Suppressor macrophage treated with lipopolysaccharide for 4 hours (primary cell): ENCODE results near the gene MTSS2.
"Not testable (repeated sequence)": the region's sequence is repeated elsewhere in the genome, so short reads cannot be mapped to it uniquely, and the experiment has no call there.

Experiments
- DNase-seq: peaks from one replicate; pipeline ENCODE4 v3.0.0-alpha.2; 2020

The MTSS2 gene

DNA sequence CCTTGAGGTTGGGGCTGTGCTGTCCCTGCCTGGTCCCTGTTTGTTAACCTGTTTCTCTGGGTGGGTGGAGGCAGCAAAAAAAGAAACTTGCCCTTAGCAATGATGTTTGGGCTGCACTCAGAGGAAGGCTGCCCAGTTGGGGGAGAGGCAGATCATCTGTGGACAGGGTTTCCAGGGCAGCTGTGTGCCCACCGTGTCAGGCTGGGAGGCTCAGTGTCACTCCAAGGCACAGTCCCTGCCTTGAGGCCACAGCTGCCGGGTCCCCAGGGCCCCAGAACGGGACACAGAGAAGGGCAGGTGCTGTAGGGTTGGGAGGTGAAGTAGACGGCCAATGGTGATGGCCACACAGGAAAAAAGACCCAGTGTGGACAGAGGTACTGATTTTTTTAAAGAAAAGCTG is 35.6 kb downstream of the MTSS2 start:
- no peak for DNase-seq

DNA sequence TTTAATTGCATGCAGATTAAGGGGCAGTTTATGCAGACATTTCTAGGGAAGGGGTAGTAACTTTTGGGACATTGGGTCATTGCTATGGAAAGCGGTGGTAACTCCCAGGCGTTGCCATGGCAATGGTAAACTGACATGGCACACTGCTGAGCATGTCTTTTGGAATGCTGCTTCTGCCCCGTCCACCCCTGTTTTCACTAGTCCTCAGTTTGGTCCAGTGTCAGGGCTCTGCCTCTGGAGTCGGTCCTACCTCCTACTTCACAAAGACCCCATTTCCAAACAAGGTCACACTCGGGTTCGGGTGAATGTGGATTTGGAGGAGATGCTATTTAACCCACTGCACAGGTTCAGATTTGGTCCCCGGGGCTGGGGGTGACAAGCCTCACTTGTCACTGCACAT is 36.6 kb downstream of the MTSS2 start:
- no peak for DNase-seq

DNA sequence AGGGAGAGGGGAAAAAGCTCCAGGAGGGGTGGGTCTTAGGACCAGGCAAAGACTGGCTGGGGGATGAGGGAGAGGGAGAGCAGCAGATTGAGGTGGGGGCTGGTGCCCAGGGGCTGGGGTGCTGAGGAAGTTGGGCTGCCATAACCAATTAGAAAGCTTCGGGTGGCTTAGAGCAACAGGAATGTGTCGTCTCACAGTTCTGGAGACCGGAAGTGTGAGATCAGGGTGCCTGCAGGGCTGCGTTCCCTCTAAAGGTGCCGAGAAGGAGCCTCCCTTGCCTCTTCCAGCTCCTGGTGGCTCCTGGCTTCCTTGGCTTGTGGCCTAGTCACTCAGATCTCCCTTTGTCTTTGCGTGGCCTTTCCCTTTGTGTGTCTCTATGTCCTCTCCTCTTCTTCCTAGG is 37.2 kb downstream of the MTSS2 start:
- DNase-seq: no peak

DNA sequence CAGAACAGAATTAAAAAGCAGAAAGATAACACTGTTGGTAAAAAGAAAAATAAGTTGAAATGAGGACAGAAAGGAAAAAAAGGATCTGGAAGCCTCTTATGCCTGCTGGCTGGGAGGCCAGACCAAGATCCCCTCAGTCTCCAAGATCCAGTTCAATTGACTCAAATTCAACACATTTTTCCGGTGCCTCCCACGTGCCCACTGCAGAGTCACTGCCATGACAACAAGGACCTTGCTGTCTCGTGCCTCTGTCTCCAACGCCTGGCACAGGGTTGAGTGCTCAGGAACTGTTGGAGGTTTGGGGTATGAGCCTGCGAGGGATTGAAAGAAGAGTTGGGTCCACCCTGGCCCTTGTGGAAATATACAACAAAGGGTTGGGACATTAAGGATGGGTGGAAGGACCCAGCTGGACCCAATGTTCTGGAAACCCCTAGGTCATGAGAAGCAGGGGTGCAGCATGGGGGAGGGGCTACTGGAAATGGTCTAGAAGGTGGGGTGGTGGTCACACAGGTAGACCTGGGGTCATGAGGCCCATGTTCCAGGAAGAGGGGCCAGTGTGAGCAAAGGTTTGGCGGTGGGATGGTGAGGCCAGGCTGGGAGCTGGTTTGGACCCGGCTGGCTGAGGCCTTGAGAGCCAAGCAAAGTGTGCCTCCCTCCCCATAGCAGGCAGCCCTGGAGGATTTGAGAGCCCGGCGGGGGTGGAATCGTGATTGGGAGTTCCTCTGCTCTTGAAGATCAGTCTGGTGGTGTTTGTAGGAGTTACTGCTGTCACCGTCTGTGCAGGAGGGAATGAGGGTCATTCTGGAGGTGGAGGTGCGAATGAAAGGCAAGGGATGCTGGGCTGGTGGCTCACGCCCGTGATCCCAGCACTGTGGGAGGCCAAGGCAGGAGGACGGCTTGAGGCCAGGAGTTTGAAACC is 38.2 kb downstream of the MTSS2 start:
- DNase-seq: no peak

DNA sequence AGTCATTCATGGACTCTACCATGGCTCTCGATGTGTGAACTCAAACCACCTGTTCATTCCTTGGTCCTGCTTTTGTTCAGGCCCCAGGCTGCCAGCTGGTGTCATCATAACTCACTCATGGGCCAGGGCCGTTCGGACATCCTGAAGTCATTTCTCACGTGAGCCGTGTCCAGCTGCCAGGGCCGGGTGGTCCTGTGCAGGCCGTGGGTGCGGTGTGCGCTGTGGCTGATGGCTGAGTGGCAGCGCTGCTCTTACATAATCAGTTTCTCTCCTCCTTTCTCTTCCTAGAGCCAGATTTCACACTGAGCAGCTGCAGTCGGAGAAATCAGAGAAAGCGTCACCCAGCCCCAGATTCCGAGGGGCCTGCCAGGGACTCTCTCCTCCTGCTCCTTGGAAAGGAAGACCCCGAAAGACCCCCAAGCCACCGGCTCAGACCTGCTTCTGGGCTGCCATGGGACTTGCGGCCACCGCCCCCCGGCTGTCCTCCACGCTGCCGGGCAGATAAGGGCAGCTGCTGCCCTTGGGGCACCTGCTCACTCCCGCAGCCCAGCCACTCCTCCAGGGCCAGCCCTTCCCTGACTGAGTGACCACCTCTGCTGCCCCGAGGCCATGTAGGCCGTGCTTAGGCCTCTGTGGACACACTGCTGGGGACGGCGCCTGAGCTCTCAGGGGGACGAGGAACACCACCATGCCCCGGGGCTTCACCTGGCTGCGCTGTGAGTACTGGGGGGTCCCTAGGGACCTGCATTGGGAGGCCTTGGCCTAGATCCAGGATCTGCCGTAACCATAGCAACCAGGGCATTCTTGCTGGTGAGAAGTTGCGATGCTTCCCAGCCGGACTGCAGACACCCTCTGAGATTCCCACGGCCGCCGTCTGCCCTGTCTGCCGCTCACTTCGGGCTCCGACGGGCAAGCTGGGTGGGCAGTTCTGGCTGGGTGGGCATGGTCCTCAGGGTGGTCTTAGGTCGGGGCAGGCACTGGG is 39.3 kb downstream of the MTSS2 start, which contains the start of gene IL34:
Gene IL34 (plus strand): TSS at position 300 of the 982 bp plus-strand sequence. CDS start 389 bp downstream, at position 689.
- DNase-seq: no peak

DNA sequence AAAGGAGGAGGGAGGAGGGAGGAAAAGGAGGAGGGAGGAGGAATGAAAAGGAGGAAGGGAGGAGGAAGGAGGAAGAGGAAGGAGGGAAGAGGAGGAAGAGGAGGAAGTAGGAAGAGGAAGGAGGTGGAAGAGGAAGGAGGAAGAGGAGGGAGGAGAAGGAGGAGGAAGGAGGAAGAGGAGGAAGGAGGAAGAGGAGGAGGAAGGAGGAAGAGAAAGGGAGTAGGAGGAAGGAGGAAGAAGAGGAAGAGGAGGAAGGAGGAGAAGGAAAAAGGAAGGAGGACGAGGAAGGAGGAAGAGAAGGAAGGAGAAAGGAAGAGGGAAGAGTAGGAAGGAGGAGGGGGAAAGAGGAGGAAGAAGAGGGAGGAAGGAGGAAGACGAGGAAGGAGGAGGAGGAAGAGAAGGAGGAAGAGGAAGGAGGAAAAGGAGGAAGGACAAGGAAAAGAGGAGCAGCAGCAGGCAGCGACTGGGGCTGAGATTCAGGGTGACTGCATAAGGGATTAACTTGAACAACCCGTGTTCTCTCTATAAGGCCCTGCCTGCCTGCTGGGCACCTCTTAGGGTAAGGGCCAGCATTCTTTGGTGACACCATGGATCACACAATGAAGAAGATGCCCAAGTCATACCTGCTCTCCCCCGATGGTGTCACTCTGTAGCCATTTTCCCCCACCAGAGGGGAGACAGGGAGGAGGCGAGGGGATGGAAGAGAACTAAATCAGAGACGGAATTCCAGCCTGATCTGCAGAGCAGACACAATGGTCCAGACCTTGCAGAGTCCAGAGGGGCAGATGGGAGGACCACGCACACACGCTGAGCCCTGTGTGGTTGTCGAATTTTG is 40.9 kb downstream of the MTSS2 start:
- no peak for DNase-seq

DNA sequence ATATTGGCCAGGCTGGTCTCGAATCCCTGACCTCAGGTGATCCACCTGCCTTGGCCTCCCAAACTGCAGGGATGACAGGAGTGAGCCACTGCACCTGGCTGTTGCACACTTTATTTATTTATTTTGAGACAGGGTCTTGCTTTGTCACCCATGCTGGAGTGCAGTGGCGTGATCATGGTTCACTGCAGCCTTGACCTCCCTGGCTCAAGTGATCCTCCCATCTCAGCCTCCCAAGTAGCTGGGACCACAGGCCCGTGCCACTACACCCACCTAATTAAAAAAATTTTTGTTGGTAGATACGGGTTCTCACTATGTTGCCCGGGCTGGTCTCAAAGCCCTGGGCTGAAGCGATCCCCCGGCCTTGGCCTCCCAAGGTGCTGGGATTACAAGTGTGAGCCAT is 42.6 kb downstream of the MTSS2 start:
- DNase-seq: not testable (repeated sequence)

DNA sequence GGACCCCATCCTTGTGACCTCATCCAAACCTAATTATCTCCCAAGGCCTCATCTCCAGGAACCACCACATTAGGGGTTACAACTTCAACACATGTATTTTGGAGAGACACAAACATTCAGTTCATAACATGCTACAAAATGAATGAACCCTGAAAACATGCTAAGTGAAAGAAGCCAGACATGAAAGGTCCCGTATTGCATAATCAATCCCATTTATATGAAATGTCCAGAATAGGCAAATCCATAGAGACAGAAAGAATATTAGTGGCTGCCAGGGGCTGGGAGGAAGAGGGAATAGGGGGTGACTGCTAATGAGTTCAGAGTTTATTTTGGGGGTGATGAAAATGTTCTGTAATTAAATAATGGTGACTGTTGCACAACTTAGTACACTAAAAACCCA is 43.2 kb downstream of the MTSS2 start:
- no peak for DNase-seq

DNA sequence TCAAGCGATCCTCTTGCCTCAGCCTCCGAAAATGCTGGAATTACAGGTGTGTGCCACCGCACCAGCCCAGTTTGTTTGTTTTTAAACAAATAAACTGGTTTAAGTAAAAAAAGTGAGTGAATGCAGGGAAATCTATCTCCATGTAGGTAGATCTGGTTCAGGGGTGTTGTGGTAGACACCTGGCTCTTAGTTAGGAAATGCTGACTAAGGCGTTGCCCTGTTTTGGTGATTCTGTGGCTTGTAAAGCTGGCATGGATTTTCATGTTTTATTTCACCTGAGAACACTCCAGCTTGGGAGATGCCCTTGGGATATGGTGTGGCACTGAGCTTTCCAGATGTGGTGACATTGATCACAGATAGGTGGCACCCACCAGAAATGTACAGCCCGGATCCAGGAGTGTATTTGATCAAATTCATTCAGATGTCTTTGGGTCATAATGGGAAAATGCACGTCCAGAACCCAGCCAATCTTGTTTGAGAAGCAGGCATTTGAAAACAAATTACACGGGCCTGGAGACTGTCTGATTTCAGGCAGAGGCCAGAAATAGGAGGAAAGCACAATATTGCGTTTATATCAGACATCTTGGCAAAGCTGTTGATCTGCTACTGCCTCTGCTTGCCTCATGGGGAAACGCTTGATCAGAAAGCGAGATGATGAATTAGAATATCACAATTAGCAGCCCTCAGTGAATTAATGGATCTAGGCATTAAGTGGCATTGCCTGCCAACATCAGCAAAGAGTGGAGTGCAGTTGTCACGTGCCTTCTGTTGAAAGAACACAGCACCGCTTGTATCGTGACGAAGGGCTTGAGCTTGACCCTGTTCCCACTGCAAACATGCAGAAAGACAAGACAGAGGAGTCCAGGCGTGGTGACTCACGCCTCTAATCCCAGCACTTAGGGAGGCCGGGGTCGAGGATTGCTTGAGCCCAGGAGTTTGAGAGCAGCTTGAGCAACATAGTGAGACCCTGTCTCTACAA is 46.8 kb downstream of the MTSS2 start:
- no peak for DNase-seq
